GM12872 (cell line): ENCODE measurements around the gene ATG9B.

Experiments used
- TF ChIP-seq, protein P1 (sequence below): IDR thresholded peaks from 3 replicates; pipeline ENCODE4 v1.5.1; 2011; ENCODE audit warnings: low read depth, mild to moderate bottlenecking, low read length, moderate library complexity; ENCODE audit not compliant: insufficient read depth

ATG9B gene

DNA sequence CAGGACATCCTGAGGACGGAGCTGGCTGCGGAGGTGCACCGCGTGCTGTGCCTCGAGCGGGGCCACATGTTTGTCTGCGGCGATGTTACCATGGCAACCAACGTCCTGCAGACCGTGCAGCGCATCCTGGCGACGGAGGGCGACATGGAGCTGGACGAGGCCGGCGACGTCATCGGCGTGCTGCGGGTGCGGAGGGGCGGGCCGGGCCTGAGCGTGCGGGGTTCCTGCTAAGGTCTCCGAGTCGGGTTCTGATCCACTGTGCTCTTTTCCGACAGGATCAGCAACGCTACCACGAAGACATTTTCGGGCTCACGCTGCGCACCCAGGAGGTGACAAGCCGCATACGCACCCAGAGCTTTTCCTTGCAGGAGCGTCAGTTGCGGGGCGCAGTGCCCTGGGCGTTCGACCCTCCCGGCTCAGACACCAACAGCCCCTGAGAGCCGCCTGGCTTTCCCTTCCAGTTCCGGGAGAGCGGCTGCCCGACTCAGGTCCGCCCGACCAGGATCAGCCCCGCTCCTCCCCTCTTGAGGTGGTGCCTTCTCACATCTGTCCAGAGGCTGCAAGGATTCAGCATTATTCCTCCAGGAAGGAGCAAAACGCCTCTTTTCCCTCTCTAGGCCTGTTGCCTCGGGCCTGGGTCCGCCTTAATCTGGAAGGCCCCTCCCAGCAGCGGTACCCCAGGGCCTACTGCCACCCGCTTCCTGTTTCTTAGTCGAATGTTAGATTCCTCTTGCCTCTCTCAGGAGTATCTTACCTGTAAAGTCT lies 10.4 kb downstream of the ATG9B start:
- TF ChIP-seq, protein P1, sequence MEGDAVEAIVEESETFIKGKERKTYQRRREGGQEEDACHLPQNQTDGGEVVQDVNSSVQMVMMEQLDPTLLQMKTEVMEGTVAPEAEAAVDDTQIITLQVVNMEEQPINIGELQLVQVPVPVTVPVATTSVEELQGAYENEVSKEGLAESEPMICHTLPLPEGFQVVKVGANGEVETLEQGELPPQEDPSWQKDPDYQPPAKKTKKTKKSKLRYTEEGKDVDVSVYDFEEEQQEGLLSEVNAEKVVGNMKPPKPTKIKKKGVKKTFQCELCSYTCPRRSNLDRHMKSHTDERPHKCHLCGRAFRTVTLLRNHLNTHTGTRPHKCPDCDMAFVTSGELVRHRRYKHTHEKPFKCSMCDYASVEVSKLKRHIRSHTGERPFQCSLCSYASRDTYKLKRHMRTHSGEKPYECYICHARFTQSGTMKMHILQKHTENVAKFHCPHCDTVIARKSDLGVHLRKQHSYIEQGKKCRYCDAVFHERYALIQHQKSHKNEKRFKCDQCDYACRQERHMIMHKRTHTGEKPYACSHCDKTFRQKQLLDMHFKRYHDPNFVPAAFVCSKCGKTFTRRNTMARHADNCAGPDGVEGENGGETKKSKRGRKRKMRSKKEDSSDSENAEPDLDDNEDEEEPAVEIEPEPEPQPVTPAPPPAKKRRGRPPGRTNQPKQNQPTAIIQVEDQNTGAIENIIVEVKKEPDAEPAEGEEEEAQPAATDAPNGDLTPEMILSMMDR = peak; percentile 43; the same call in 1 of the 3 replicates

DNA sequence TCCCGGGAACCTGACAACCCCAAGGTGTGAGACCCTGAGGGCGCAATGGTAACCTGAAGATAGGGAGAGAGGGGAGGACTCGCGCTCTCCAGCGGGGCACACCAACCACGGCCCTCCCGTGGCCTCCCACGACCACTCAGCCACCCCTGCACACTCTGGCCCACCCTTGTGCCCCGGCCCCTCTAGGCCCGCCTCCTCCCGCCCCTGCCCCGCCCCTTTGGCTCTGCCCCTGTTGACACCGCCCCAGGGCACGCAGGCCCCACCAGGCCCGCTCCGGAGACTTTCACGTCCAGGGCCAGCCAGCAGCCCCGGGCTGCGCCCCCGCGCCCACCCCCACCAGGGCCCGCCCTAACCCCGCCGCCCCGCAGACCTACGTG lies 10.9 kb downstream of the ATG9B start:
- TF ChIP-seq, protein P1 = no peak

DNA sequence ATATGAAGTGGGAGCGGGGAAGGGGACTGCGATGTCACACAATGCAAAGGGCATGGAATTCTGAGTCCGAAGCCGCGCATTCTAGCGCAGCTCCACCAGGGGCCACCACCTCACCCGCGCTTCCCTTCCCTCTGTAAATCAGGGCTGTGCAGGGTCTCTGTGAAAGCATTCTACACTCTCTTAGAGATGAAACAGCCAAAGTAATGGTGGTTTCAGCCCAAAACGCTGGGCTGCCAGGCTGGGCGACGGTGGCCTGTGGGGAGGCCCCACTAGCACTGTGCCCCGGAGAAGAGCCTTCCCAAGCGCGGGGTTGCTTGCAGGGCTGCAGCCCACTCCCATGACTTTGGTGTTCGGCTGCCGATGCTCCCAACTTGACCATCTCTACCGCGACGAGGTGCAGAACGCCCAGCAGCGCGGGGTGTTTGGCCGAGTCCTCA lies 11.4 kb downstream of the ATG9B start:
- TF ChIP-seq, protein P1 = peak; percentile 68

DNA sequence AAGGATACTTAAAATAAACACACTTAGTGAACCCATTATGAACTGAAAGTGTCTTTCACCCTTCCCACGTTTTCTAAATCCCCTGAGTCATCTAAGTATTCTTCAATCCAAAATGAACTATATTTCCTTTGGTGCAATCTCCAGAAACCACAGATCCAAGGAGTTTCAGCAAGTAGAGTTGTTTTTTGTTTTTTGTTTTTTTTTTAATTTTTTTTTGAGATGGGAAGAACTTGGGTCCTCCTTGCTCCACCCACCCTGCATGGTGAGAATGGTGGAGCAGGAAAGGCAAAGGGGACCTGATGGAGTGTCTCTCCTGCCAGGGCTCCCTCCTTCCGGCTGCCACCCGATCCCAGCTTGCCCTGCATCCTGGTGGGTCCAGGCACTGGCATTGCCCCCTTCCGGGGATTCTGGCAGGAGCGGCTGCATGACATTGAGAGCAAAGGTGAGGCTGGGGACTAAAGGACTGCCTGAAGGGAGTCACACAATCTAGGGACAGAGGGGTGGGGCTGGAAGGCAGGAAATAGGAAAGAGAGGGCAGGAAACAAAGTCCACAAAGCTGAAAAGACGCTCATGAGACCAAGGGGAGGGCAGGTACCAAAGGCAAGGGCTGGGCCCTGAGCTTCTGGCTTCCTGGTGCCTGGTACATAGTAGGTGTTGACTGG lies 12.1 kb downstream of the ATG9B start:
- TF ChIP-seq, protein P1 = no peak

DNA sequence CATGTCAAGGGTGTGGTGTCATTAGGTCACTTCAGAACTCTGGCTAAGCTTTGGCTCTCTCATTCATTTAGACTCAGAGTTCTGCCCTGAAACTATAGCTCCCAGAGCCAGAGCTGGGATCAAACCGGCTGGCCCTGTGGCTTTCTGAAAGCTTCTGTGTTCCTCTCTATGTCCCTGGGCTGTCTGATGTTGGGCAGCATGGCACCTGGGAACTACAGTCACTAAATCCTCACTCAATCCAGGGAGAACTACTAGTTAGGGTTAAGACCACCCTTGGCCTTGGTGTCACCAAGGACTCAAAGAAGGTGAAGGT lies 13.2 kb downstream of the ATG9B start:
- TF ChIP-seq, protein P1 = no peak

DNA sequence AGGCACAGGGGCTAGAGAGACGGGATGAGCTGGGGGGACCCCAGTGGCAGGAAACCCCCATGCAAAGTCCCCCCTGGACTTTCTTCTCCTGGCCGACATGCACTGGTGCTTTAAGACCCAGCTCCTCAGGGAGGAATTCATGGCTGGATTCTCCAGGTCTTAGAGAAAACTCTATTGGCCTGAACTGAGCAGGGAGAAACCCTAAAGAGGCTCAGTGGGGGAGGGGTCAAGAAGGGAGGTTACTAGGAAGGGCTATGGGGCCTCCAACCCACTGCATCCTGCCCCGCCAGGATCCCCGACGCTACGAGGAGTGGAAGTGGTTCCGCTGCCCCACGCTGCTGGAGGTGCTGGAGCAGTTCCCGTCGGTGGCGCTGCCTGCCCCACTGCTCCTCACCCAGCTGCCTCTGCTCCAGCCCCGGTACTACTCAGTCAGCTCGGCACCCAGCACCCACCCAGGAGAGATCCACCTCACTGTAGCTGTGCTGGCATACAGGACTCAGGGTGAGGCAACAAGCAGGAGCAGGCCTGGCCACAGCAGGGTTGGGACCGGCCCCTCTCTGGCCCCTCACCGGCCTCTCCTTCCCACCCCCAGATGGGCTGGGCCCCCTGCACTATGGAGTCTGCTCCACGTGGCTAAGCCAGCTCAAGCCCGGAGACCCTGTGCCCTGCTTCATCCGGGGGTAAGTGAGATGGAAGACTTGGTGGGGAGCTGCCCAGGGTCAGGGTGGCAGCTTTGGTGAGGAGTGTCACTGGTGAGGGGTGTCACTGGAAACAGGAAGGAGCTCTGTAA lies 13.8 kb downstream of the ATG9B start:
- TF ChIP-seq, protein P1 = no peak

DNA sequence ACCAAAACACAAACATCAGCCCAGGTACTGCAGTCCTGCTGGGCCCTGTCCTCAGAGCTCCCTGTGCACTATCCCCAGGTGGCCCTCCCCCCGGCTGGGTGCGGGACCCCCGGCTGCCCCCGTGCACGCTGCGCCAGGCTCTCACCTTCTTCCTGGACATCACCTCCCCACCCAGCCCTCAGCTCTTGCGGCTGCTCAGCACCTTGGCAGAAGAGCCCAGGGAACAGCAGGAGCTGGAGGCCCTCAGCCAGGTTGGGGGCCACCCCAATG lies 14.3 kb downstream of the ATG9B start:
- TF ChIP-seq, protein P1 = no peak
